Body of pancreas (tissue), 4 donors: ENCODE measurements around the gene GTF2IRD1.

Experiments
- CTCF ChIP-seq, 7 experiments: fragments of 450-650 bp in 4 of 7; fragments of 200-600 bp in 3 of 7; sonication (generic) in 3 of 7; IDR thresholded peaks; one replicate each; pipeline ENCODE4 v1.5.1; 2016 to 2019; ENCODE audit warnings: antibody characterized with exemption in 7 of 7
- POLR2A ChIP-seq, 3 donors: fragments of 450-650 bp; IDR thresholded peaks; one replicate each; pipeline ENCODE4 v1.6.1; 2016; ENCODE audit warnings: antibody characterized with exemption in 3 of 3, mild to moderate bottlenecking in 2 of 3

DNA sequence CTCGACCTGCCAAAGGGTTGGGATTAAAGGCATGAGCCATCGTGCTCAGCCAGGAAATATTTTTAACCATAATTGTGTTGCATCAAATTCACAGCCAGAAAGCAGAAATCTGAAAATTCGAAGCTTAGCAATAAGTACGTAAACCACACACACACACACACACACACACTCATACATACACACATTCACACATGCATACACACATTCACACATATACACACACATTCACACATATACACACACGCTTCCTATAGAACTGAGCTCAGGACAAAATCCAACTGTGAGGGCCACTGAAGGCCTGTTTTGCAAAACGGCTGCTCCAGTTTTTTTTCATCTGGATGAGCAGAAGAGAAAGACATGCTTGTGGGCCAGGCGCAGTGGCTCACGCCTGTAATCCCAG lies 178.8 kb downstream of the GTF2IRD1 start:
- no peak for TF ChIP-seq CTCF (IDR thresholded peaks at IDR 0.05)
- TF ChIP-seq POLR2A (IDR thresholded peaks at IDR 0.05) = no peak
